Superior temporal gyrus (tissue), 1 donor: Measurements from ENCODE around the gene CYP51A1.
"Not testable (repeated sequence)": the region's sequence is repeated elsewhere in the genome, so short reads cannot be mapped to it uniquely, and the experiment has no call there.

ENCODE experiments used
- DNase-seq: peaks from one replicate; pipeline ENCODE4 v3.0.0-alpha.2; 2016; ENCODE audit errors: extremely low spot score

CYP51A1 gene

DNA sequence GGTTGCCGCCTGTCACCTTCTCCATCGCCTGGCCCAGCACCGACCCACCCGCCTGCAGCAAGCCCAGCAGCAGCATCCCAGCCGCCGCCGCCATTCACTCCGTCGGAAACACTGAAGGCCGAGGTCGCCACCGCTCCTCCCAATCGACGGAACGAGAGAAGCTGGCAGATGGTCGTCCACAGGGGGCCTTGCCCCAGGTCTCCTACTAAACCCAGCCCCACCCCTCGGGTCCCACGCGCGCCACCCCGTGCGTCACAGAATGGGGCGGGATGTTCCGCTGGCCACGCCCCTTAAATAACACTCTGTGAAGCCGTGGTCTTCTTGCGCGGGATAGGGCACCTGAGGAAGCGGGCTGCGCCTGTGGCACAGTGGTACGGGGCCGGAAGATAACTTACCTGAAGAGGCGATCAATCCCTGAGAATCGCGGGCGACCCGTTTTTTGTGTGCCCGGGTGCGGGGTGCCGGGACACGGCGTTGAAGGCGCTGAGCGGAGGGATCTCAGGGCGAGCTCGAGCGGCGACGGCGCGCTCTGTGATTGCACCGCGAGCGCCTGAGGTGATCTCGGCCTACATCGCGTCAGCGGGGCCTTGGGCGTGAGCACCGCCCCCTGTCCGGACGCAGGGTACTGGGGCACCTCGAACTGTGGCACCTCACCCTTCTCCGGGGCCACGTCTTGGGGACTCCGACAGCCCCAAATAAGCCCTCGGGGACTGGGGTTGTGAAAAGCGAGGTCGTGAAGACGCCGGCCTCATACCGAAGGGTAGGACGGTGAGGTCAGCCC is at the start of gene CYP51A1:
Gene CYP51A1, minus strand, starts transcription at position 207 of the 781 bp plus-strand sequence. Its CDS starts 113 bp downstream, at position 94.
- peak; percentile 92 for DNase-seq

DNA sequence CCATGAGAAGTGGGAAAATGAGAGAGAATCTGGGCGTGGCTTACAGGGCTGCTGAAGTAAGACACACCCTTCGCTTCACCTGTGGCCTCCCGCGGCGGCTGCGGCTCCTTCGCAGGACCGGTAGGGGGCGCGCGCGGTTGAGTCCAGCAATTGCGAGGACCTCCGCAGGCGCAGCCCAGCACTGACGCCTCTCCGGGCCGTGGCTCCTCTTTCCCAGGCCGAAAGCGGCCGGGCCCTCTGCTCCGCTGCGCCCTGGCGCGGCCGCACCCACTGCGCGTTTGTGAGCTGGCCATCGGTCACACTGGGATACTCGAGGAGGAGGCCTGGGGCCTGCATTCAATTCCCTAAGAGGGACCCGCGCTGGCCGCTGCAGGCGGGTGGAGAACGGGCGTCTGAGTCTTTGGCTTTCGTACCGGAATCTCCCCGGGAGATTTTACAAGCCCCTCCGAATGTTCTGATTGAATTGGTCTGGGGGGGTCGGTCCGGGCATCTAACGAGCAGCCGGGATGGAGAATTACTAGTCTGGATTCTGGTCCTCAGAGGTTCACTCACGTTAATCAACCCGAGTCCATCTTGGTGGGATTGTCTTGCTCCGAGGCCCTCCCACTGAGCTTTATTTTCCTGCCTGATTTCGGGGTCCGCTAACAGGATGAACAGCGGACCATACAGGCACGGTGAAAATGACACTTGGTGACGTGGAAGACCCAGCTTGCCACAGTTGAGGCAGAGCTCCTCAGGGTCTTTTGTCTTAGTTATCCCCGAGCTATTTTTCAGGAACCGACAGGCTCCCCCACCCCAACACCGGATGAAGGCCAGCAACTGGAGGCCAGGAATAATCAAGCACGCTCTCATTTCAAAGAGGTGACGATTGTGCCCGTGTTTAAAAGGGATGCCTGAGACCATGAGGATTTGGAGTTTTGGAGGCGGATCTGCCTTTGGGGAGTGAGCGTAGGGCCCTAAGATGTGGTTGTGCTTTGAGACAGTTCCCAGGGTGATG is 44.9 kb upstream of the CYP51A1 start, which contains the start of gene LRRD1:
Gene LRRD1, minus strand, starts transcription at position 215 of the 997 bp plus-strand sequence. CDS start 13,940 bp downstream, outside the sequence.
- peak; percentile 86 for DNase-seq

- DNase-seq = no peak
These were observed 43.1 kb upstream of the CYP51A1 start for GRCh38 chr7:92177362-92177761.

- not testable (repeated sequence) for DNase-seq
These were observed 35.3 kb upstream of the CYP51A1 start for GRCh38 chr7:92169529-92169928.

GRCh38 chr7:92161271-92161670 is 27.0 kb upstream of the CYP51A1 start:
- no peak for DNase-seq

DNA sequence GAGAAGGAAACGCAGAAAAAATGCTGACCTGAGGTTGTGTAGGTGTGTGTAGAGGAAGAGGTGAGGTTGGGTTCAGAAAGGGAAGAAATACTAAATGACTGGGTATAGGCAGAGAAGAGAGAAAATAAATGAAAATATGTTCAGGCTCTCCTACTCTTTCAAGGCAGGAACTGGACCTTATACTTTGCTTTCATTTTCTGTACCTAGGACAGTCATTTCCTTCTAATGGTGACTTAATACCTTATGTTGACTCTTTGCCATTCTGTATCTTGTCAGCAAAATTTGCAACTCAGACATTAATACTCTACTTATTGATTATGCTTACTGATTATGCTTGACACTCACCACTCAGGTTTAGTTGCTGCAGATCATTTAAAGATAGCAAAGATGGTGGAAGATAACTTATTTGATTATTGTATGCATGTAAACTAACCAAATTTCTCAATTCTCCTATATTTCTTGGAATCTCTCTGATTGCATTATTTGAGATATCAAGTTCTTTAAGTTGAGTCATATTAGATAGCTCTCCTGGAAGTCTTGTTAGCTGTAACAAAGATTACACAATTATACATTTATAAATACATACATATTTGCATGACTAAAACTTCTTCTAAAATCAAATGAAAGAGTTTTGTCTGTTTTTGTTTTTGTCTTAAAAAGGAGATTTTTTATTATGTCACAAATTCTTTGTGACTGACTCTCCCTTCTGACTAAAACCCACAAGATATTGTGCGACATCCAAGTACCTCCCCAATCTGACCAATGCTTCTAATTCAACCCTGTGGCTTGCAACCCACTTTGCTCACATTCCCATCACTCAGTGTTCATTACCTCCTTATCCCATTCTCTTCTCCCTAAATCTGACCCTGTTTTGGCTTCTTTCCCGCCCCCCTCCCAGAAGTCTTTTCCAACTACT is 24.6 kb upstream of the CYP51A1 start:
- no peak for DNase-seq

GRCh38 chr7:92156990-92157389 is 22.7 kb upstream of the CYP51A1 start:
- no peak for DNase-seq

DNA sequence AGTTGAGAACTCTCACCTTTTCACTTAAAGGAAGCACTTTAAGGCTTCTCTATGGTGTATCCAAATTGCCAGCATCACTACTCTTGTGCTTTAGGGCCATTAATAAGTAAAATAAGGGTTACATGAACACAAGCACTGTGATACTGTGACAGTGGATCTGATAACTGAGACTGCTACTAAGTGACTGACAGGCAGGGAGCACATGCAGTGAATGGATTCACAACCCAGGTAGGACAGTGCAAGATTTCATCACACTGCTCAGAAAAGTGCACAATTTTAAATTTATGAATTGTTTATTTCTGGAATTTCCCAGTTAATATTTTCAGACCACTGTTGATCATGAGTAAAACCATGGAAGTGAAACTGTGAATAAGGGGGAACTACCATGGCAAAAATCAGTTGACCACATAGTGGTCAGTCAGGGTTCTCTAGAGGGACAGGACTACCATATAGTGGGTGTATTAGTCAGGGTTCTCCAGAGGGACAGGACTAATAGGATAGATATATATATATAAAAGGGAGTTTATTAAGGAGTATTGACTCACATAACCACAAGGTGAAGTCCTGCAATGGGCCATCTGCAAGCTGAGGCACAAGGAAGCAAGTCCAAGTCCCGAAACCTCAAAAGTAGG is 20.9 kb upstream of the CYP51A1 start:
- no peak for DNase-seq

- no peak for DNase-seq
These were observed 16.3 kb upstream of the CYP51A1 start for GRCh38 chr7:92150450-92151017.

DNA sequence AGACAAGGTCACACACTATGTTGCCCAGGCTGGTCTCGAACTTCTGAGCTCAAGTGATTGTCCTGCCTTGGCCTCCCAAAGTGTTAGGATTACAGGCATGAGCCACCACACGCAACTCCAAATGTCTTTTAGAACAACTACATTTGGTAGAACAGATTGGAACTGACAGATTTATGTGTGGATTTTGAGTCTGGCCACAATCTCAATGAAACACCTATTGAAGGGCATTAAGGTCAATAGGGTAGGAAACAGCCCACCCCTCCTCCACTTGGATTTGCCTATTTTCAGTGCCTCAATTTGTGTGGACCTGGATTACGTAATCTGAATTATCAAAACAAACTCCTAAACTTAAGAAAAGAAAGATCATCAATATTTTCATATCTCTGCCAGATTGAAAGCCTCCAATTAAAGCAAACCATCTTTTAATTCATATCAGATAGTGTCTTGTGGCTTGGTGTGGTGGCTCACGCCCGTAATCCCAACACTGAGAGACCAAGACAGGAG is 15.5 kb upstream of the CYP51A1 start:
- no peak for DNase-seq

- not testable (repeated sequence) for DNase-seq
These were observed 9.1 kb upstream of the CYP51A1 start for GRCh38 chr7:92143192-92143880.

DNA sequence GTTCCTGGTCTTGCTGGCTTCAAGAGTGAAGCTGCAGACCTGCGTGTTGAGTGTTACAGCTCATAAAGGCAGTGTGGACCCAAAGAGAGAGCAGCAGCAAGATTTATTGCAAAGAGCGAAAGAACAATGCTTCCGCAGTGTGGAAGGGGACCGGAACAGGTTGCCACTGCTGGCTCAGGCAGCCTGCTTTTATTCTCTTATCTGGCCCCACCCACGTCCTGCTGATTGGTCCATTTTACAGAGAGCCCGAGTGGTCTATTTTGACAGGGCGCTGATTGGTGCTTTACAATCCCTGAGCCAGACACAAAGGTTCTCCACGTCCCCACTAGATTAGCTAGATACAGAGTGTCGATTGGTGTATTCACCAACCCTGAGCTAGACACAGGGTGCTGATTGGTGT is 8.5 kb upstream of the CYP51A1 start:
- DNase-seq = not testable (repeated sequence)

GRCh38 chr7:92141161-92141560 is 6.9 kb upstream of the CYP51A1 start:
- DNase-seq = no peak

DNA sequence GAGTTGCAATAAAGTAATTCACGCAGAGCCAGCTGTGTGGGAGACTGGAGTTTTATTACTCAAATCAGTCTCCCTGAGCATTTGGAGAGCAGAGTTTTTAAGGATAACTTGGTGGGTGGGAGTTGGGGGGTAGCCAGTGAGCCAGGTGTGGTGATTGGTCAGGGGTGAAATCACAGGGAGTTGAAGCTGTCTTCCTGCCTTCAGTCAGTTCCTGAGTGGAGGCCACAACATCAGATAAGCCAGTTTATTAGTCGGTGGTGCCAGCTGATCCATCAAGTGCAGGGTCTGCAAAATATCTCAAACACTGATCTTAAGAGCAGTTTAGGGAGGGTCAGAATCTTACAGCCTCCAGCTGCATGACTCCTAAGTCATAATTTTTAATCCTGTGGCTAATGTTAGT is 3.3 kb upstream of the CYP51A1 start:
- no peak for DNase-seq

- DNase-seq = peak; percentile 68
These were observed 994 bp upstream of the CYP51A1 start for GRCh38 chr7:92135052-92135889.

GRCh38 chr7:92133737-92134270 is 473 bp downstream of the CYP51A1 start:
- peak; percentile 71 for DNase-seq

DNA sequence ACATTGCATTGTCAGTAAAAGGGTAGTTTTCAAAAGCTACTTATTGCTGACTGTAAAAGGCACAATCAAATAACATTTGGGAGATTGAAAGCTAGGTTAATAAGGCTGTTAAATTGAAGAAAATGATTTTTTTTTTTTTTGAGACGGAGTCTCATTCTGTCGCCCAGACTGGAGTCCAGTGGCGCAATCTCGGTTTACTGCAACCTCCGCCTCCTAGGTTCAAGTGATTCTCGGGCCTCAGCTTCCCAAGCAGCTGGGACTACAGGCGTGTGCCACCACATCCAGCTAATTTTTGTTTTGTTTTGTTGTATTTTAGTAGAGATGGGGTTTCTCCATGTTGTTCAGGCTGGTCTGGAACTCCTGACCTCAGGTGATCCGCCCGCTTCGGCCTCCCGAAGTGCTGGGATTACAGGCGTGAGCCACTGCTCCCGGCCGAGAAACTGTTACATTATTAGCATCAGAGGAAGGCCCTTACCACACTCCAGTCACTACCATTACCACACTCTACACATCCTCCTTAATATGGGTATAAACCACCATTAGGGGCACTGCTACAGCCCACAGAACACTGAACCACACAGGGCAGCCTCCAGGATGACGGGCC is 1.0 kb downstream of the CYP51A1 start:
- DNase-seq = no peak

DNA sequence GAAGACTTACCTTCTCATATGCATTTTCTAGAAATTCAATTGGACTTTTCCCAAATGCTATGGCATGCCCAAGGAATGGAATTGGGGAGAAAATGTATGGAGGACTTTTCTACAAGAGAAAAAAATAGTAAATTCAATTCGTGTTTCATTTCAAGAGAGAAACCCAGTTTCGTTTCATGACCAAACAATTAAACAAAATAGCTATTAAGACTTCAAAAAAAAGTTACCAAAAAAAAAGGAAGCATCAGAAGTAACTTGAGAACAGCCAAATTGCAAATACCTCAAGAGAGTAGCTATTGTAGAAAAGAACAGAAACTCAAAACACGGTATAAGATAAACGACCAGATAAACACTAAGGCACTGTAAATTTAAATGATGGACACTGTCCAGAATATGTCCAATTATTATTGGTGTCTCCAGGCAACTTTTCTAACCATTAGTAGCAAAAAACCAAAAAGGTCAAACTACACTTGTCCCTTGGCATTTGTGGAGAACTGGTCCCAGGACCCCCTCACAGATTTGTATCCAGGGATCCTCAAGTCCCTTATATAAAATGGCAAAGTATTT is 2.4 kb downstream of the CYP51A1 start:
- DNase-seq = no peak
